Eye (tissue), 1 donor: Measurements from ENCODE around the gene KRTCAP3.
"Not testable (repeated sequence)": the region's sequence is repeated elsewhere in the genome, so short reads cannot be mapped to it uniquely, and the experiment has no call there.

ENCODE experiments used
- DNase-seq: peaks from one replicate; pipeline ENCODE4 v3.0.0-alpha.2; 2015

The KRTCAP3 gene, protein sequence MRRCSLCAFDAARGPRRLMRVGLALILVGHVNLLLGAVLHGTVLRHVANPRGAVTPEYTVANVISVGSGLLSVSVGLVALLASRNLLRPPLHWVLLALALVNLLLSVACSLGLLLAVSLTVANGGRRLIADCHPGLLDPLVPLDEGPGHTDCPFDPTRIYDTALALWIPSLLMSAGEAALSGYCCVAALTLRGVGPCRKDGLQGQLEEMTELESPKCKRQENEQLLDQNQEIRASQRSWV

DNA sequence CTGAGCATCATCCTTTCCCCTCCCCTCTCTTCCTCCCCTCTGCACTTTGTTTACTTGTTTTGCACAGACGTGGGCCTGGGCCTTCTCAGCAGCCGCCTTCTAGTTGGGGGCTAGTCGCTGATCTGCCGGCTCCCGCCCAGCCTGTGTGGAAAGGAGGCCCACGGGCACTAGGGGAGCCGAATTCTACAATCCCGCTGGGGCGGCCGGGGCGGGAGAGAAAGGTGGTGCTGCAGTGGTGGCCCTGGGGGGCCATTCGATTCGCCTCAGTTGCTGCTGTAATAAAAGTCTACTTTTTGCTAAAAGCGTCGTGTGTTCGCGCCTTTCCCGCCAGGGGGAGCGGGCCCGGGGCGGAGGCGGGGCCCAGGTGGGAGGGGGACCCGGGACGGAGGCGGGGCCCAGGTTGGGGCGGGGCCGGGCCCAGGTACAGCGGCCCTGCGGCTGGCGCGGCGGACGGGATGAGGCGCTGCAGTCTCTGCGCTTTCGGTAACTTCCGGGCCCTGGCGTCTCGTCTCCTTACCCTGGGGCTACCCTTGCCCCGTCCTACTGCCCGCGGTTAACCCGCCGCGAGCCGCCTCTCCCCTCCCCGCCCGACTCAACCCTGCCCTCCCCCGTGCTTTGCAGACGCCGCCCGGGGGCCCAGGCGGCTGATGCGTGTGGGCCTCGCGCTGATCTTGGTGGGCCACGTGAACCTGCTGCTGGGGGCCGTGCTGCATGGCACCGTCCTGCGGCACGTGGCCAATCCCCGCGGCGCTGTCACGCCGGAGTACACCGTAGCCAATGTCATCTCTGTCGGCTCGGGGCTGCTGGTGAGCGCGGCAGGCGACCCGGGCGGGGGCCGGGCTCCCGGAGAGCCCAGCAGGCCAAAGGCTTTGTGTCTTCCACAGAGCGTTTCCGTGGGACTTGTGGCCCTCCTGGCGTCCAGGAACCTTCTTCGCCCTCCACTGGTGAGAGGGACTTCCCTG, at the start of gene KRTCAP3:
KRTCAP3 (plus strand) TSS at position 424 of the 962 bp plus-strand sequence; CDS start at position 456, 32 bp downstream.
- peak; percentile 59 for DNase-seq

DNA sequence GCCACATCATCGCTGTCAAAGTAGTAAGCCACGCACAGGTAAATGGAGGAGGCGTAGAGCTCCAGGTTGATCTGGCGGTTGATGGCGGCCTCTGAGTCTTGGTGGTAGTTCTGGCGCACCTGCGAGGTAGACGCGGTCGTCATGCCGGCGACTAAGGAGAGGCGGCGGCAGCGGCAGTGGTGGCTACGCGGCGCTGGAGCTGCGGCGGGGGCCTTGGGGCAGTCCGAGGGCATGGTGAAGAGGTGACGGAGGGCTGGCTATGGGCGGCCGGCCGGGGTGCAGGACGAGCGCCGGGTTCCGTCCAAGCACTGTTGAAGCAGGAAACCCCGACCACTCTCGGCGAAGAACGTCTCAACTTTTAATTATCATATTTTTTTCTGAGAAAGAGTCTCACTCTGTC, 49.0 kb upstream of the KRTCAP3 start:
- DNase-seq, result no peak

DNA sequence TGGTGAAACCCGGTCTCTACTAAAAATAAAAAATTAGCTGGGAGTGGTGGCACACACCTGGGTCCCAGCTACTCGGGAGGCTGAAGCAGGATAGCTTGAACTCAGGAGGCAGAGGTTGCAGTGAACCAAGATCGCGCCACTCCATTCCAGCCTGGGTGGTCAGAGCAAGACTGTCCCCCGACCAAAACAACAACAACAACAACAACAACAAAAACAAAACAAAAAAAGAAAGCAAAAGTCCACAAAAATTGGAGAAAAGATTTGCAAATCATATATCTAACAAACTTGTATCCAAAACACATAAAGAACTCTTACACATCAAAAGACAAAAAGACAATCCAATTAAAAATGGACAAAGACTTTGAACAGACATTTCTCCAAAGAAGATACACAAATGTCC, 43.2 kb upstream of the KRTCAP3 start:
- no peak for DNase-seq

DNA sequence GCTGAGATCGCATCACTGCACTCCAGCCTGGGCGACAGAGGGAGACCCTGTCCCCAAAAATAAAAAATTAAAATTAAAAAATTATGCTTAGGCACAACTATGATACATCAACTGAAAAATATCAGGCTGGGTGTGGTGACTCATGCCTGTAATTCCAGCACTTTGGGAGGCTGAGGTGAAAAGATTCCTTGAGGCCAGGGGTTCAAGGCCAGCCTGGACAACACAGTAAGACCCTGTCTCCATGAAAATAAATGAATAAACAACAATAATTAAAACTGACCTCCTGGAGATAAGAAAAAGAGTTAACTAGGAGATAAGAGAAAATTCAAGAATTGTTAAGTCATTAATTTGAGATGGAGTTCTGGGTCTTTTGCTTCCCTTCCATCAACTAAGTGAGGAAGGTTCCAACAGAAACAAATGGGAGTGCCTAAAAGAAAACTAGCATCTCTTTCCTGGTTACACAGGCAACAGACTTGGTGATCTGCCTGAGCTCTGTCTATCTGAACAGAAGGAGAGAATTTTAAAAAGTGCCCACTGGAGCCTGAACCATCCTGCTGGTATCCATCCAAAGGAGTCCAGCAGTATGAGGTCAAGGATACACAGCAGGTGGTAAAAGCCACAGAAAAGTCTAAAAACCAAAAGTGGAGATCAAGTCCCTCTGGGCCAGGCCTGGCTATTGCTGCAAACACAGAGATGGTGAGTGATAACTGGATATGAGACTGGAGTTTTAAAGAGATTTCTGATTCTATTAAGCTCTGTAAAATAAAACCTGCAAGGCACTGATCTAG, 41.6 kb upstream of the KRTCAP3 start:
- DNase-seq, result no peak

DNA sequence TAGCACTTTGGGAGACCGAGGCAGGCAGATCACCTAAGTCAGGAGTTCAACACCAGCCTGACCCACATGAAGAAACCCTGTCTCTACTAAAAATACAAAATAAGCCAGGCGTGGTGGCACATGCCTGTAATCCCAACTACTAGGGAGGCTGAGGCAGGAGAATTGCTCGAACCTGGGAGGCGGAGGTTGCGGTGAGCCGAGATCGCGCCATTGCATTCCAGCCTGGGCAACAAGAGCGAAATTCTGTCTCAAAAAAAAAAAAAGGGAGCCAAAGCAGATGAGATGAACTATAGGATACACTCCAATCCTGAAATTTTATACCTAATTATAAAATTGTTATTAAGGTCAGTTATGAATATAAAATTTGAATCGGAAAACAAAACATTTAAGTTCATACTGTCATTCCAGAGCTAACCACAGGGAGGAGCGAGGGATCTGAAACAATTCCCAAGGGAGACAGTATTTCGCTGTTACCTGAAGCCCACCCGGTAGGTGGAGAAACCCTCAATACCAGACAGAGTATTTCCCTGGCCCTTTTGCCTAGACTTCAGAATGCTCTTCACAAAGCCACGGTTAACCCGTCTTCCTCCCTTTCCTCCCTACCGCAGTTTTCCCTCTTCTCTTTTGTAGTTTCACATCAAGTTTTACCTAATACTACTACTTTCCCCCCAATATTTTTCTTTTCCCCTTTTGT, 34.2 kb upstream of the KRTCAP3 start:
- peak; percentile 71 for DNase-seq

DNA sequence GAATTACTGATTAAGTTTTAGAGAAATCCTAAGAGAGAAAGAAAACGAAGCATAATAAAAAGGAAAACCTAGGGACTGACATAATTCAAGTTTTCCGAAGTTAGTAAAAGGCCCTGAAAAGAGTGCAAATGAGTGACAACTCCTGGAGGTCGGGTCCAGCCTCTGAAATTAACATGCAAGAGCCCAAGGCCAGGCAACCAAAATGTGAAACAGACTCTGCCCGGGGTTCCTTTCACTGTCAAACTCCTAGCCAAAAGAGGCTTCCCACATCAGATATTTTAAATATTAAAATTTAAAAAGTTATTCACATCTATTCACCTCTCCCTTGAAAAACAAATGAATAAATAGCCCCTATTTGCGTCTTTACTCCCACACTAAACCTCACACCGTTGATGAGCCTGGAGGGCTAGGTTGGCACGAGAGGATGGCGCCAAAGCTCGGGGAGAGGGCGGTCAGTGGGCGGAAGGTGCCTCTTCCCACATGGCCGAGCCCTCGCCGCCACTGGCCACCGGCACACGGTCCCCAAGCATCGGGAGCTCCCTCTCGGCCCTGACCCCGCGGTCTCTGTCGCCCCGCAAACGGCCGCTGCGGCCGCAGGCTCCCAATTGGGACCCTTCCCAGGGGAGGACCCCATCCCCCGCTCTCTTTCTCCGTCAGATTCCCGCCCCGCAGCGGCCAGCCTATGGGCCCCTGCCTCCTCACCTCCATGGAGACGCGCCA, 33.4 kb upstream of the KRTCAP3 start:
- DNase-seq, result no peak

DNA sequence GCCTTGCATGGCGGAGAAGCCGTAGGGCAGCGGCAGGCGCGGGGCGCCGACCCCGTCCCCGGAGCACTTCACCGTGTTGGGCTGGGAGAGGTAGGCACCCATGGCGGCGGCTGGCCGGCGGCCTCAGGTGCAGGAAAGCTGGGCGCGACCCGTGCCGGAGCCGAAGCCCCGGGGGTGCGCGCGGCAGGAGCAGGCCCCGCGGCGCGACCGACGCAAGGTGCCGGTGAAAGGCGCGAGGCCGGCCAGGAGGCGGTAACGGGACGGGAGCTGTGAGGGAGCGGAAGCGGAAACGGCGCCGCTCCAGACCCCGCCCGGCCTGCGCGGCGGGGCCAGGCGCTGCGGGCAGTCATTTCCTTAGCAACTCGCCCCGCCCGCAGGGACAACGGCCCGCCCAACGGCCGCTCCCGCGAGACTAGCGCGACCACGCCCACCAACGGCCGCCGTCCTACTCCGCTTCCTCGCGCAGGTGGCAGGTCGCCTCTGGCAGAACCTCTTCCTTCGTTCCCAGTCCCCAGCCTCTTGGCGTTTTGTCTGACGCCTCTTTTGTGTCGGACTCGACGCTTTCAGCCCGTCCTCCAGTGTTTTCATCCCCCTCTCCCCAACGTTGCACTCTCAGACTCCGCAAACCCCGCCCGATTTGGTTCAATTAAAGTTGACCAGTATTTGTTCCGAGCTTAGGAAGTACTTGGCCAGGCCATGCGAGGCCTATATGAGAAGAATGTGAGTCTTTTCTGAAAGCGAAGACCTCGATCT, 32.7 kb upstream of the KRTCAP3 start, which contains the start of gene PPM1G:
PPM1G (minus strand) TSS at position 271 of the 753 bp plus-strand sequence; CDS start at position 102, 169 bp downstream.
- peak; percentile 96 for DNase-seq

DNA sequence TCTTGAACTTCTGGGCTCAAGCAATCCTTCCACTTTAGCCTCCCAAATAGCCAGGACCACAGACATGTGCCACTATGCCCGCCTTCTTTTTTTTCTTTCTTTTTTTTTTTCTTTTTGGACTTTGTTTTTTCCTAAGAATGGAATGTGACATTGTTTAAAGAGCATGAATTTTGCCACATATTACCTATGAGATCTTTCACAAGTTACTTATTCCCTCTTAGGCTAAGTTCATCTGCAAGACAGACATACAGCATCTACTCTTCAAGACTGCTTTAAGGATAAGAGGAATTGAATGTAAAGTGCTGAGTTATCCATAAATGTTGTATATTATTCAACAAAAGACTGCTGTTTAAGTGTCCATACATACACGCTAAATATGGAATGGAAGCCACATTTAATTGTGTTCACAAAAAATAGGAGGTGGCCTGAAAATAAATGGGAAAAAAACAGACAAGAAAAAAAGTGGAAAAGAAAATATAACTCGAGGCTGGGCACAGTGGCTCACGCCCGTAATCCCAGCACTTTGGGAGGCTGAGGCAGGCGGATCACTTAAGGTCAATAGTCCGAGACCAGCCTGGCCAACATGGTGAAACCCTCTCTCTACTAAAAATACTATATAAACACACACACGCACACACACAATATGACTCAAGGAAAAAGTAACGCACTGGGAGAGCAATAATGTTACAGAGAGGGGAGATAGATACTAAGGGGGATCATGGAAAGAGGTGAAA, 29.6 kb upstream of the KRTCAP3 start:
- no peak for DNase-seq

DNA sequence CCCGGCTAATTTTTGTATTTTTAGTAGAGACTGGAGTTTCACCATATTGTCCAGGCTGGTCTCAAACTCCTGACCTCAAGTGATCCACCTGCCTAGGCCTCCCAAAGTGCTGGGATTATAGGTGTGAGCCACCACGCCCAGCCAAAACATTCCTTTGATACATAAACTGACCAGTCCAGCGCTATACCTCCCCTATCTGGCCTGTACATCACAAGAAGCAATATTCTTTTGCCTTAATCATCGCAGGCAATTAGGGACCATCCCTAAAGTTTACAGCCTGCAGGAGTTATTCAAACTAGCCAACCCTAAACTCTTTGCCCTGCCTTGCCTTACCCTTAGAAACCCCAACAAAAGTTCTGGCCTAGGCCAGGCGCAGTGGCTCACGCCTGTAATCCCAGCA, 26.0 kb upstream of the KRTCAP3 start:
- DNase-seq, result no peak

DNA sequence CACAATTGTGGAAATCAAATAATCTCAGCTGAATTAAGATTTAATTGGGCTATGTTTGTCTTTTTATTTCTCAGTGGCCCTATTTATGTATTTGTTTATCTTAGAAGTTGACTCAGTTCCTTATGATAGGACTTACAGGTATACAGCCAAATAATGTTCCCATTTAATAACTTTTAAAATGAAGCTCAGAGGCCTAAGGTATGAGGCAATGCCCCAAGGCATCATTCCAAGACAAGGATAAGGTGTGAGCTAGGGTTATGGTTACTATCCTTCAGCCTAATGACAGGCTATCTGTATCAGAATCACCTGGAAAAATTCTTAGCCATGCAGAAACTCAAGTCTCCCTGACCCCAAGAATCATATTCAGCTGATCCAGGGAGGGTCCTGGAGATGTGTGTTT, 21.2 kb upstream of the KRTCAP3 start:
- DNase-seq, result no peak

DNA sequence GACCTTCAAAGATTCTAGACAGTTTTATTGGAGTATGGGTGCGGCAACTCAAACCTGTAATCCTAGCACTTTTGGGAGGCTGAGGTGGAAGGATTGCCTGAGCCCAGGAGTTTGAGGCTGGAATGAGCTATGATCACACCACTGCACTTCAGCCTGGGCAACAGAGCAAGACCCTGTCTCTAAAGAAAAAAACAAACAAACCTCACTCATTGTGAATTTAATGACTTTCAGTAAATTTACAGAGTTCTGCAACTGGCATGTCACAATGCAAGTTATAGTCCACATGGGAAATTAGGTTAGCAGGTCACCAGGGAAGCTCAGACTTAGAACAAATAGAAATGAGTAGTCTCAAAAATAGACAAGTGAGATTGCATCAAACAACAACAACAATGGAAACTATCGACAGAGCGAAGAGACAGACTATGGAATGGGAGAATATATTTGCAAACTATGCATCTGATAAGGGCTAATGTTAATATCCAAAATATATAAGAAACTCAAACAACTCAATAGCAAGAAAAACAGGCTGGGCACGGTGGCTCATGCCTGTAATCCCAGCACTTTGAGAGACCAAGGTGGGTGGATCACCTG, 20.4 kb upstream of the KRTCAP3 start:
- no peak for DNase-seq

DNA sequence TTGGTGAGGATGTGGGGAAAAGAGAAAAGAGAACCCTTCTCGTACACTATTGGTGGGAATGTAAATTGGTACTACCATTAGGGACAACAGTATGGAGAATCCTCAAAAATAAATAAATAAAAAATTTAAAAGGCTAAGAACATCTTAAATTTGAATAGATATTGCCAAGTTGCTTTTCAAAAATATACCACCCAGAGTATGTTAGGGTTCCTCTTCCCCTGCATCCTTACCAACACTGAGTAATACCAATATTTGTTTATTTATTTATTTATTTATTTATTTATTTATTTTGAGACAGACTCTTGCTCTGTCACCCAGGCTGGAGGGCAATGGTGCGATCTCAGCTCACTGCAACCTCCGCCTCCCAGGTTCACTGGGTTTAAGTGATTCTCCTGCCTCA, 19.2 kb upstream of the KRTCAP3 start:
- DNase-seq, result no peak

DNA sequence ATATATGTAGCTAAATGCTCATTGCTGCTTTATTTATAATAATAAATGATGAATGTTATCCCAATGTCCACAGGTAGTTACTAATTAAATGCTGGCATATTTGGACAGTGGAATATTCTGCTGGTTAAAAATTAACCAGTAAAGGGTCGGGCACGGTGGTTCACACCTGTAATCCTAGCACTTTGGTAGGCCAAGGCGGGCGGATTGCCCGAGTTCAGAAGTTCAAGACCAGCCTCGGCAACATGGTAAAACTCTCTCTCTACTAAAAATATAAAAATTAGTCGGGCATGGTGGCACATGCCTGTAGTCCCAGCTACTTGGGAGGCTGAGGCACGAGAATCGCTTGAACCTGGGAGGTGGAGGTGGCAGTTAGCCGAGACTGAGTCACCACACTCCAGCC, 17.1 kb upstream of the KRTCAP3 start:
- DNase-seq, result not testable (repeated sequence)

DNA sequence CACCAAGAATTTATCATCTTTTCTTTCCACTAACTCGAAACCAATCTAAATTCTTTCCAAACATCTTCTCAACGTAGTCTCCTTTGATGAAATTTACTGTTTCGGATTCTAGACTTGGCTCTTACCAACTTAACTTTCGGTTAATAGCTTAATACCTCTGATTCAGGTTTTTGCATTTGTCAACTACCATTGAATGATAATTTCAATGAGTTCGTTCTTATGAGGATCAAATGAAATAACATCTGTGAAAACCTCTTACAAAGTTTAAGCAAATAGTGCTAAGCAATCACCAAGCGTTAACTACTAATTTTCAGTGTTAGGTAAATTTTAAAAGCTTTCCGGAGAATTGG, 14.3 kb upstream of the KRTCAP3 start:
- DNase-seq, result no peak

DNA sequence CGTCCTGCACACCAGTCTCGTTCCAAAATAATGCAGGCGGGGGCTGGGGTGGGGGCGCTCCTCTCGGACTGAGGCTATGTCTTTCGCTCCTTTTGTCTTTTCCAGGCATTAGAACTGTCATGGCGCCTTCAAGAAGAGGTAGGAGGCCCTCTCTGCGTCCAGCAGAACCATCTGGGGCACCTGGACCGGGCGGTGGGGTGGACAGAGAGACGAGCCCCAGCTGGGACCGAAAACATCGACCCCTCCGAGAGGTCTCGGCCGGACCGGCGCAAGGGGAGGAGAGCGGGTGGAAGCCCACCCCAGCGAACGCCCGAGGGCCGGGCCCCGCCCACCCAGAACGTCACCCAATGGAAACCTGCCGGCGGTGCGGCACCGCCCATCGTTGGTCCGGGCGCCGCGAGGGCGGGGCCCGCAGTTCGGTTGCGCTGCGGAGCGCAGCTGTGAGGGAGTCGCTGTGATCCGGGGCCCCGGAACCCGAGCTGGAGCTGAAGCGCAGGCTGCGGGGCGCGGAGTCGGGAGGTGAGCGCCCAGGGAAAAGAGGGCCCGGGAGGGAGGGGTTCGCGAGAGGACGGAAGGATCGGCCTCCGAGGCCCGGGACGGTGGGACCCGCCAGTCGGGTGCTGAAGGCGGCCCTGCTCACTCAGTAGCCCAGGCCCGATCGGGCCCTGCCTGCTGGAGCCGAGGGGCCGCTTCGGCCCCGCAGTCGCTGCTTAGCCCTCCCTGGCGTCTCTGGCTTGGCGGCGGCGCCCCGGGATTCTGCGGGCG, 13.8 kb upstream of the KRTCAP3 start, which contains the start of gene NRBP1:
NRBP1 (plus strand) TSS at position 419 of the 765 bp plus-strand sequence. CDS start 4,643 bp downstream, outside the sequence.
- DNase-seq, result peak; percentile 98

DNA sequence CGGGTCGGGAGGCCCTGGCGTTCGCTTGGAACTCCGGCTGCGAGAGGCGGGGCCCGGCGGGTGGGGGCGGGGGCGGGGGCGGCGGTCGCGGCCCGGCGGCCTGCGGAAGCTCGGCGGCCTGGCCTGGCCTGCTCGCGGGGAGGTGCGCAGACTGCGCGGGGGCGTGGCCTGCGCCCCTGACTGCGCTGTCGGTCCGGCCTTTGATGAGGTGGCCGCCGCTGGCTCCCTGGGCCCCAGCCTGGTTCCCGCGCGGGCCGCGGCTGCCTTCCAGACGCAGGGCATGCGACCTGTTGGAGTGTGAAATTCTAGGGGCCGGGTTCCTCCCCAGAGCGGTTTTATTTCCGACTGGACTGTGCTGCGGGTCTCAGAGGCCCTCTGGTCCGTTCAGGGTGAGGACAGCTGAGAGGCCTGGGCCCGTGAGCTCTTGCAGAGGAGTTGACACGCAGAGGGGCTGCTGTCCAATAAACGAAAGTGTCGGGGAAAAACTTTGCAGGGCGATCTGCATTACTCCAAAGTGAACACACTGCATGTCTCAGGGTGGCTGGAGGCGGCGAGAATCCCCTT, 13.1 kb upstream of the KRTCAP3 start:
- peak; percentile 88 for DNase-seq

DNA sequence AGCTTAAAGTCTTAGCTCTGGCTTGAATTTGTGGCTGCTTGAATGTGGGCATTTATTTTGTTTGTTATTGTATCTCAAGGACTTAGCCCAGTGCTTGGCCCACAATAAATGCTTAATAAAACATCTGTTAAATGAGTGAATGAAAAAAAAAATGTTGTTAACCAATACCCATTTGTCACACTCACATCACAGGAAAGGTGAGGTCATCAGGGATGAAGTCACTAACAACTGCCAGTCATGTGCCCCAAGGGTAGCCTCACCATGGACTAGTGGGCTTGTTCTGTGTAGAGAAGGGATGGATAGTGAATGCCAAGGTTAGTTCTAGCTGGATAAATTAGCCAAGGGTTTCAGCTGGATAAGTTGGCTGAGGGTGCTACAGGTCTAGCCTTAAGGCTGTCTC, 10.8 kb upstream of the KRTCAP3 start:
- no peak for DNase-seq

DNA sequence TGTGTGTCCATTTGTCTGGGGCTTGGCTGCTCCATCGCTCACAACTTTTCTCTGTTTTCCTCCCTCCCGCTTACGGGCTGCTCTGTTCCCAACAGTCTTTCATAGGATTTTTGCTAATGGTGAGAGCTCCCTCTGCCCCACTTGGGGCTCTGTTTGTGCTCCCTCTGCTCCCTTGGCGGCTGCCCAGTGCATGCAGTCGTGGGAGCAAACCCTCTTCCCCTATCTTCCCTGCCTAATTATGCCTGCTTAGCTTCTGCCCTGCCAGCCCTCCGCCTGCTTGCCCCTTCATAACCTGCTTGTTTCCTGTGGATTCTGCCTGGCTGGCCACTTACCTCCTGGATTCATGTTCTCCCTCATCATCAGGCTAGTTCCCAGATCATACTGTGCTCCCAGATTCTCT, 6.6 kb upstream of the KRTCAP3 start:
- DNase-seq, result no peak
